ENCODE data around the gene SCFD2. TPM values are rescaled to one million over a fixed set of nuclear protein-coding genes. Genes with fewer than 3 reads are reported as not detected.
A peak's percentile ranks its signal among the peaks of the same experiment; 100 is the strongest.

Gene SCFD2
- total RNA-seq, 1 experiment from 2014 or later: 36.6 TPM

- no peaks in the 10 kb centered on the region for H3K36me3 ChIP-seq (ENCODE audit: low read depth, low read length)
- no peak overlapping the region for H2AFZ ChIP-seq (ENCODE audit: low read length)
- H3K4me2 ChIP-seq (ENCODE audit: low read length): peak overlapping the region; percentile 8; the same call in 1 of the 2 replicates
- no peaks in the 10 kb centered on the region for H3F3A ChIP-seq (ENCODE audit: low read length, unreplicated experiment)
- intact Hi-C loops (cut with micrococcal nuclease): no loop called here
- H3K79me2 ChIP-seq (ENCODE audit: low read length): no peaks in the 10 kb centered on the region
- CTCF ChIA-PET: interaction anchor here (0.5 kb wide), 1 partner anchor 96 kb away, joined by 3 read pairs; no protein-coding TSS in a partner anchor
- H3K9me3 ChIP-seq (ENCODE audit: low read length): no peaks in the 10 kb centered on the region
- no peak overlapping the region for H3K4me3 ChIP-seq (ENCODE audit: low read length)
- H3K27ac ChIP-seq (ENCODE audit: low read length): no peak overlapping the region
- H3K9me2 ChIP-seq (replicated peaks; ENCODE audit: low read length): no peaks in the 10 kb centered on the region
- DNase-seq: peak; percentile 76
- H3K4me1 ChIP-seq (ENCODE audit: insufficient read depth, low read length): peaks cover 6% of the 10 kb centered on the region
- ATAC-seq: peak; percentile 93
- no peaks in the 10 kb centered on the region for H4K20me1 ChIP-seq (ENCODE audit: low read length)
- POLR2A ChIA-PET (ENCODE audit: unreplicated experiment): no interaction called here
- H3K27me3 ChIP-seq (ENCODE audit: low read length): no peaks in the 10 kb centered on the region
- no TSS peak for BruUV-seq (replicated peaks)
- no peak for TF ChIP-seq CTCF (conservative IDR thresholded peaks at IDR 0.05; ENCODE audit: low read depth, low read length)
- TF ChIP-seq EZH2phosphoT487 (IDR thresholded peaks at IDR 0.05; ENCODE audit: borderline replicate concordance, low read length): no peak
- TF ChIP-seq EZH2 (IDR thresholded peaks at IDR 0.05; ENCODE audit: low read length, unreplicated experiment): no peak
- no peak overlapping the region for H3K9ac ChIP-seq (ENCODE audit: low read length)
Observed at GRCh38 chr4:52937829-52938228, 428.0 kb downstream of the SCFD2 start.

- CTCF ChIA-PET: no interaction called here
- DNase-seq: no peak
- intact Hi-C loops (cut with micrococcal nuclease): no loop called here
Observed at GRCh38 chr4:52936729-52937128, 429.1 kb downstream of the SCFD2 start.

GRCh38 chr4:52935317-52935716 is 430.5 kb downstream of the SCFD2 start:
- no peak for TF ChIP-seq EZH2phosphoT487 (IDR thresholded peaks at IDR 0.05; ENCODE audit: borderline replicate concordance, low read length)
- no peak for TF ChIP-seq EZH2 (IDR thresholded peaks at IDR 0.05; ENCODE audit: low read length, unreplicated experiment)
- no peak for TF ChIP-seq CTCF (conservative IDR thresholded peaks at IDR 0.05; ENCODE audit: low read depth, low read length)
- H3K9me2 ChIP-seq (replicated peaks; ENCODE audit: low read length): no peaks in the 10 kb centered on the region
- intact Hi-C loops (cut with micrococcal nuclease): no loop called here
- H3K27ac ChIP-seq (ENCODE audit: low read length): no peak overlapping the region
- no peaks in the 10 kb centered on the region for H3F3A ChIP-seq (ENCODE audit: low read length, unreplicated experiment)
- ChIA-PET POLR2A (ENCODE audit: unreplicated experiment) (no interaction called here), CTCF (no interaction called here)
- H3K9me3 ChIP-seq (ENCODE audit: low read length): no peaks in the 10 kb centered on the region
- H3K4me1 ChIP-seq (ENCODE audit: insufficient read depth, low read length): peaks cover 6% of the 10 kb centered on the region
- no peaks in the 10 kb centered on the region for H3K79me2 ChIP-seq (ENCODE audit: low read length)
- no peak for DNase-seq
- H3K9ac ChIP-seq (ENCODE audit: low read length): no peak overlapping the region
- H2AFZ ChIP-seq (ENCODE audit: low read length): no peak overlapping the region
- BruUV-seq (replicated peaks): no TSS peak
- no peaks in the 10 kb centered on the region for H3K27me3 ChIP-seq (ENCODE audit: low read length)
- H3K36me3 ChIP-seq (ENCODE audit: low read depth, low read length): no peaks in the 10 kb centered on the region
- H4K20me1 ChIP-seq (ENCODE audit: low read length): no peaks in the 10 kb centered on the region
- H3K4me2 ChIP-seq (ENCODE audit: low read length): no peak overlapping the region
- no peak for ATAC-seq
- no peak overlapping the region for H3K4me3 ChIP-seq (ENCODE audit: low read length)

More at GRCh38 chr4:52936729-52937128, 429.1 kb downstream of the SCFD2 start:
- POLR2A ChIA-PET (ENCODE audit: unreplicated experiment): no interaction called here
- no peak for TF ChIP-seq EZH2 (IDR thresholded peaks at IDR 0.05; ENCODE audit: low read length, unreplicated experiment)
- no TSS peak for BruUV-seq (replicated peaks)
- Histone ChIP-seq H3F3A (ENCODE audit: low read length, unreplicated experiment) (no peaks in the 10 kb centered on the region), H3K4me3 (ENCODE audit: low read length) (no peak overlapping the region), H3K9me2 (replicated peaks; ENCODE audit: low read length) (no peaks in the 10 kb centered on the region), H3K4me2 (ENCODE audit: low read length) (no peak overlapping the region), H3K79me2 (ENCODE audit: low read length) (no peaks in the 10 kb centered on the region), H3K27ac (ENCODE audit: low read length) (no peak overlapping the region), H3K27me3 (ENCODE audit: low read length) (no peaks in the 10 kb centered on the region), H2AFZ (ENCODE audit: low read length) (no peak overlapping the region), H3K4me1 (ENCODE audit: insufficient read depth, low read length) (peaks cover 6% of the 10 kb centered on the region), H3K36me3 (ENCODE audit: low read depth, low read length) (no peaks in the 10 kb centered on the region), H3K9ac (ENCODE audit: low read length) (no peak overlapping the region), H4K20me1 (ENCODE audit: low read length) (no peaks in the 10 kb centered on the region), H3K9me3 (ENCODE audit: low read length) (no peaks in the 10 kb centered on the region)
- no peak for ATAC-seq

Data from PC-3 (cell line).